Heart left ventricle (tissue), 16 donors: ENCODE results near the gene ALDH4A1. TPM values are rescaled to one million over a fixed set of nuclear protein-coding genes. Genes with fewer than 3 reads are reported as not detected.

Experiments
- ATAC-seq, 4 donors: fragments of 200-7000 bp; cut with Tn5 transposase; one replicate each; pipeline ENCODE4 v1.9.1; 2020 to 2022; ENCODE audit warnings: moderate library complexity in 4 of 4, mild to moderate bottlenecking in 3 of 4, moderate number of reproducible peaks in 1 of 4
- DNase-seq, 5 donors: peaks; one replicate each; pipeline ENCODE4 v3.0.0-alpha.2; 2020
- H3K27ac ChIP-seq, 12 donors: fragments of 200-600 bp; sonication (generic) in 4 of 12; one replicate each; pipeline versions ENCODE4 v1.5.0 to v1.8.0; 2016 to 2022; ENCODE audit warnings: mild to moderate bottlenecking in 2 of 12
- H3K27me3 ChIP-seq, 9 donors: fragments of 200-600 bp; sonication (generic) in 2 of 9; one replicate each; pipeline versions ENCODE4 v1.5.1 to v1.8.0; 2016 to 2022; ENCODE audit warnings: mild to moderate bottlenecking in 3 of 9
- H3K36me3 ChIP-seq, 9 donors: fragments of 200-600 bp; sonication (generic) in 2 of 9; one replicate each; pipeline versions ENCODE4 v1.5.0 to v1.8.0; 2018 to 2022; ENCODE audit warnings: mild to moderate bottlenecking in 2 of 9
- H3K4me1 ChIP-seq, 12 donors: fragments of 200-600 bp; sonication (generic) in 4 of 12; one replicate each; pipeline versions ENCODE4 v1.5.0 to v1.8.0; 2016 to 2022; ENCODE audit warnings: mild to moderate bottlenecking in 3 of 12
- H3K4me3 ChIP-seq, 12 donors: fragments of 200-600 bp; sonication (generic) in 4 of 12; one replicate each; pipeline versions ENCODE4 v1.5.0 to v1.8.0; 2017 to 2022; ENCODE audit warnings: mild to moderate bottlenecking in 9 of 12, moderate library complexity in 4 of 12
- H3K9me3 ChIP-seq, 12 donors: fragments of 200-600 bp; sonication (generic) in 4 of 12; one replicate each; pipeline versions ENCODE4 v1.5.0 to v1.8.0; 2016 to 2022; ENCODE audit warnings: mild to moderate bottlenecking in 1 of 12
- POLR2A ChIP-seq, 2 donors: fragments of 450-650 bp; IDR thresholded peaks; one replicate each; pipeline ENCODE4 v1.6.1; 2017; ENCODE audit warnings: antibody characterized with exemption in 2 of 2, mild to moderate bottlenecking in 2 of 2, moderate library complexity in 2 of 2
- WGBS, 4 donors: extraction: QIAGEN DNeasy Blood & Tissue Kit in 2 of 4; methylation state at CpG; one replicate each; pipeline versions ENCODE4 v1.1.5 to v1.1.7; 2013 to 2018; 5-methylcytosine and 5-hydroxymethylcytosine counted together
- intact Hi-C, 10 donors: fragments of 100-400 bp; cut with DNase I; formaldehyde crosslinking; loops; one replicate each; pipeline versions ENCODE4 v1.11.1 to v1.14.2; 2022
- polyA plus RNA-seq, 2 donors: library from polyadenylated mRNA; stranded (reverse); fragments of 200-250 nt; gene quantifications; one replicate each; pipeline ENCODE4 v1.2.3, GENCODE V29; 2013
- total RNA-seq, 9 donors: library from RNA; depleted of rRNA in 2 of 9; stranded (reverse); fragments of >200 nt in 2 of 9; fragmentation: NEBNext Ultra II Directional in 3 of 9; extraction: Animal tissue kit (Norgen Biotek cat#: 25700) in 3 of 9; gene quantifications; one replicate each; pipeline versions ENCODE4 v1.1.0 to v1.2.4, GENCODE V29; 2016 to 2023
- TF ChIP-seq, protein P1 (sequence below), 12 donors: fragments of 200-600 bp; sonication (generic) in 4 of 12; IDR thresholded peaks; one replicate each; pipeline versions ENCODE4 v1.5.0 to v1.8.0; 2018 to 2022; ENCODE audit warnings: antibody characterized with exemption in 12 of 12, mild to moderate bottlenecking in 5 of 12
- donor health status: ischemic (EF 13 %, LVEDD 7.1; RV severe dilation, severe dysfunction).
- donor health status: healthy with polysubstance abuse.
- donor health status: DM: no; HTN: yes; CAD: no.
- donor health status: DM: no; HTN: no; CAD: no.
- donor health status: ischemic (EF 25% LVEDD 6.9; RV normal size, moderate dysfunction).
- donor health status: ischemic (EF 25% LVEDD 5.7; RV mildly dilated, moderate dysfunction).
- donor health status: healthy.
- donor health status: DM: yes; HTN: yes; CAD: no.
- donor health status: ischemic (EF 35%, LVEDD 5.7; RV mildly dilated, moderate dysfunction).
- donor health status: nonischemic (EF 11% LVEDD 7.7; RV severe dilation, severe dysfunction).
- donor health status: DM: yes; HTN: yes; CAD: no.
- donor health status: PGD.
- donor health status: ischemic (EF 29% LVEDD 5.4; RV normal size, mild dysfunction).
- donor health status: nonischemic (EF 23%, LVEDD 6.1; RV moderate dilation, normal function).

ALDH4A1 gene
- total and polyA plus RNA-seq, 11 donors = 20.8 to 57.6 (median 30.6) TPM

- H3K4me3 ChIP-seq = no peak overlapping the region
- ATAC-seq (no peak), DNase-seq (no peak)
- 68 to 85% (median 73%) methylated on average over 2 of the region's 2 CpGs for WGBS, 4 donors
- intact Hi-C loops = no loop called here
- peak overlapping the region in 7 of 12 donors; percentile 4 to 82 (median 22) for H3K27ac ChIP-seq
- no peak for TF ChIP-seq POLR2A (IDR thresholded peaks at IDR 0.05)
- TF ChIP-seq, protein P1, sequence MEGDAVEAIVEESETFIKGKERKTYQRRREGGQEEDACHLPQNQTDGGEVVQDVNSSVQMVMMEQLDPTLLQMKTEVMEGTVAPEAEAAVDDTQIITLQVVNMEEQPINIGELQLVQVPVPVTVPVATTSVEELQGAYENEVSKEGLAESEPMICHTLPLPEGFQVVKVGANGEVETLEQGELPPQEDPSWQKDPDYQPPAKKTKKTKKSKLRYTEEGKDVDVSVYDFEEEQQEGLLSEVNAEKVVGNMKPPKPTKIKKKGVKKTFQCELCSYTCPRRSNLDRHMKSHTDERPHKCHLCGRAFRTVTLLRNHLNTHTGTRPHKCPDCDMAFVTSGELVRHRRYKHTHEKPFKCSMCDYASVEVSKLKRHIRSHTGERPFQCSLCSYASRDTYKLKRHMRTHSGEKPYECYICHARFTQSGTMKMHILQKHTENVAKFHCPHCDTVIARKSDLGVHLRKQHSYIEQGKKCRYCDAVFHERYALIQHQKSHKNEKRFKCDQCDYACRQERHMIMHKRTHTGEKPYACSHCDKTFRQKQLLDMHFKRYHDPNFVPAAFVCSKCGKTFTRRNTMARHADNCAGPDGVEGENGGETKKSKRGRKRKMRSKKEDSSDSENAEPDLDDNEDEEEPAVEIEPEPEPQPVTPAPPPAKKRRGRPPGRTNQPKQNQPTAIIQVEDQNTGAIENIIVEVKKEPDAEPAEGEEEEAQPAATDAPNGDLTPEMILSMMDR (IDR thresholded peaks at IDR 0.05) = no peak
- H3K27me3 ChIP-seq = no peaks in the 10 kb centered on the region
- no peaks in the 10 kb centered on the region for H3K9me3 ChIP-seq
- no peaks in the 10 kb centered on the region for H3K36me3 ChIP-seq
- H3K4me1 ChIP-seq = peaks cover 12 to 88% (median 62%) of the 10 kb centered on the region in 12 donors
Measured at GRCh38 chr1:18944810-18945209, 42.5 kb upstream of the ALDH4A1 start.

GRCh38 chr1:18943914-18944572, 41.7 kb upstream of the ALDH4A1 start:
- Histone ChIP-seq H3K4me3 (no peak overlapping the region), H3K9me3 (no peaks in the 10 kb centered on the region), H3K4me1 (peaks cover 12 to 88% (median 62%) of the 10 kb centered on the region in 12 donors), H3K27me3 (no peaks in the 10 kb centered on the region), H3K27ac (peak overlapping the region in 2 of 12 donors; percentile 46 to 82), H3K36me3 (no peaks in the 10 kb centered on the region)
- 89 to 95% (median 94%) methylated on average over 9 of the region's 9 CpGs for WGBS, 4 donors
- no peak for ATAC-seq
- TF ChIP-seq, protein P1 (IDR thresholded peaks at IDR 0.05) = no peak
- no peak for TF ChIP-seq POLR2A (IDR thresholded peaks at IDR 0.05)
- intact Hi-C loops = no loop called here
- no peak for DNase-seq

DNA sequence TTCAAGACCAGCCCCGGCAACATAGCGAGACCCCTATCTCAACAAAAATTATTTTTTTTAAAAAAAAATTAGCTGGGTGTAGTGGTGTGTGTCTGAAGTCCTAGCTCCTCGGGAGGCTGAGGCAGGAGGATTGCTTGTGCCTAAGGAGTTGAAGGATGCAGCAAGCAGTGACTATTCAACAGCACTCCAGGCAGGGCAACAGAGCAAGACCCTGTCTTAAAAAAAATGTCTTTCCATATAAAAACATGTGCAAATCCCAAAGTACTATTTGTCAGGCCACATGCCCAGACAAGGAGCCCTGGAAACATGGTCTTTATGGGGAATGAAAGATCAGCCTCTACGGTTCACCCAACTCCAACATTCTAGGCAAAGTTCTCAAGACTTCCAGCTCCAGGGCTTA, 40.8 kb upstream of the ALDH4A1 start:
- ATAC-seq = no peak
- H3K4me1 ChIP-seq = peaks cover 12 to 88% (median 62%) of the 10 kb centered on the region in 12 donors
- no peaks in the 10 kb centered on the region for H3K9me3 ChIP-seq
- H3K4me3 ChIP-seq = no peak overlapping the region
- DNase-seq = no peak
- intact Hi-C loops = no loop called here
- H3K36me3 ChIP-seq = no peaks in the 10 kb centered on the region
- H3K27ac ChIP-seq = peak overlapping the region in 2 of 12 donors; percentile 72 to 77
- no peaks in the 10 kb centered on the region for H3K27me3 ChIP-seq
- whole genome bisulfite sequencing, 4 donors = 97 to 98% (median 98%) methylated on average over 4 of the region's 4 CpGs
- TF ChIP-seq, protein P1 (IDR thresholded peaks at IDR 0.05) = no peak
- no peak for TF ChIP-seq POLR2A (IDR thresholded peaks at IDR 0.05)

DNA sequence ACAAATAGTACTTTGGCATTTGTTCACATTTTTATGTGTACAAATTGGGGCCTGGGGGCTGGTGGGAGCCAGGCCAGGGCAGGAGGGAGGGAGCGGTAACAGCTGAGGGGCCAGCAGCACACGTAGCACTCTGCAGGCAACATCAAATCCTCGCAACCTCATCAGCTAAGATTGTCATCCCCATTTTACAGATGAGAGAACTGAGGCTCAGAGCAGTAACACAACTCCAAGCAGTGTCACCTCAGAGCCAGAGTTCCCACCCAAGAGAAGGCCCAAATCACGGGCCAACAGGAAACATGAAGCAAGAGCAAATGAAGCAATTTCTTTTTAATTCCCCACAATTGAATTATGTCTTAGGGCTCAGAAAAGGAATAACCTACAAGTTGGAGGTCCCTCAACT, 40.0 kb upstream of the ALDH4A1 start:
- WGBS, 4 donors = 77 to 86% (median 82%) methylated on average over 4 of the region's 4 CpGs
- Histone ChIP-seq H3K27me3 (no peaks in the 10 kb centered on the region), H3K4me1 (peaks cover 12 to 82% (median 63%) of the 10 kb centered on the region in 12 donors), H3K4me3 (no peak overlapping the region), H3K27ac (peak overlapping the region; percentile 54 to 80 (median 72)), H3K36me3 (no peaks in the 10 kb centered on the region), H3K9me3 (no peaks in the 10 kb centered on the region)
- intact Hi-C loops = no loop called here
- no peak for TF ChIP-seq POLR2A (IDR thresholded peaks at IDR 0.05)
- TF ChIP-seq, protein P1 (IDR thresholded peaks at IDR 0.05) = no peak
- DNase-seq (no peak), ATAC-seq (no peak)
